ENCODE results near the gene EPHB6.

GRCh38 chr7:142808461-142808801, 46.4 kb upstream of the EPHB6 start:
- TF ChIP-seq POLR2A (IDR thresholded peaks at IDR 0.05) (no peak), CTCF (IDR thresholded peaks at IDR 0.05) (no peak)
